HepG2 (cell line): ENCODE measurements around the gene ALOX15. TPM values are rescaled to one million over a fixed set of nuclear protein-coding genes. Genes with fewer than 3 reads are reported as not detected.
"Not testable (repeated sequence)": the region's sequence is repeated elsewhere in the genome, so short reads cannot be mapped to it uniquely, and the experiment has no call there.

Source experiments
- ATAC-seq: fragments of 200-7000 bp; cut with Tn5 transposase; 3 replicates; pipeline ENCODE4 v1.9.1; 2020; ENCODE audit warnings: mild to moderate bottlenecking, moderate library complexity
- BruUV-seq: library from RNA; stranded (reverse); fragments of 400-500 nt; replicated peaks from 2 replicates; lab custom pipeline; 2021; lab: Mats Ljungman, UMichigan
- CTCF ChIA-PET: fragments of 300-600 bp; formaldehyde crosslinking; extraction: SDS; loops from one replicate; lab custom pipeline; 2021; ENCODE audit warnings: low total read pairs, inconsistent platforms, low intra/inter-chr PET ratio; lab: Yijun Ruan, JAX
- POLR2A ChIA-PET: fragments of 350-600 bp; sonication (Branson Sonifier 250); formaldehyde crosslinking; loops from one replicate; lab custom pipeline; 2020; ENCODE audit warnings: antibody characterized with exemption, inconsistent platforms; lab: Yijun Ruan, JAX
- DNase-seq: peaks from one replicate; pipeline ENCODE4 v3.0.0-alpha.2; 2015; ENCODE audit warnings: low spot score
- FAIRE-seq: peaks from 3 replicates; lab custom pipeline; 2011; peaks lifted over from hg19 to GRCh38; lab: Jason Lieb, UNC
- H2AFZ ChIP-seq: one replicate; pipeline ENCODE4 v1.6.1; 2011; ENCODE audit warnings: low read length, inconsistent platforms
- H3K27ac ChIP-seq: fragments of 300-600 bp; 3 replicates; pipeline ENCODE4 v1.8.0; 2011; ENCODE audit warnings: mixed run types, mild to moderate bottlenecking, mixed read lengths, low read length, inconsistent platforms; ENCODE audit not compliant: insufficient read depth; ENCODE audit errors: extremely low read length
- H3K27me3 ChIP-seq, 2 experiments: fragments of 200-600 bp in 1 of 2; 2 replicates in 1 of 2; 3 replicates in 1 of 2; pipeline versions ENCODE4 v1.6.0 to v1.8.0; 2011; ENCODE audit warnings: low read length in 2 of 2, mild to moderate bottlenecking in 2 of 2, moderate library complexity in 2 of 2, inconsistent platforms in 1 of 2; ENCODE audit not compliant: insufficient read depth in 2 of 2, control insufficient read depth in 1 of 2
- H3K36me3 ChIP-seq, 2 experiments: fragments of 200-600 bp in 1 of 2; replicated peaks in 1 of 2; 2 replicates in 1 of 2; 3 replicates in 1 of 2; pipeline versions ENCODE4 v1.5.1 to v1.8.0; 2011; ENCODE audit warnings: low read length in 2 of 2, inconsistent platforms in 1 of 2; ENCODE audit not compliant: insufficient read depth in 2 of 2, control insufficient read depth in 1 of 2
- H3K4me1 ChIP-seq: 2 replicates; pipeline ENCODE4 v1.5.1; 2012; ENCODE audit warnings: low read length, inconsistent platforms; ENCODE audit not compliant: insufficient read depth
- H3K4me2 ChIP-seq: 2 replicates; pipeline ENCODE4 v1.6.0; 2011; ENCODE audit warnings: low read depth, low read length, inconsistent platforms
- H3K4me3 ChIP-seq, 3 experiments: fragments of 200-600 bp in 1 of 3; sonication (generic), shearing (Covaris generic) in 1 of 3; replicated peaks in 1 of 3; 2 replicates each; pipeline ENCODE4 v1.5.1; 2011 to 2016; ENCODE audit warnings: low read length in 3 of 3, inconsistent platforms in 2 of 3, low read depth in 2 of 3, mild to moderate bottlenecking in 2 of 3, control low read depth in 1 of 3, mixed read lengths in 1 of 3; ENCODE audit not compliant: insufficient read depth in 1 of 3
- H3K79me2 ChIP-seq: one replicate; pipeline ENCODE4 v1.6.1; 2011; ENCODE audit warnings: low read length, inconsistent platforms; ENCODE audit not compliant: insufficient read depth
- H3K9ac ChIP-seq: 2 replicates; pipeline ENCODE4 v1.6.0; 2011; ENCODE audit warnings: mild to moderate bottlenecking, low read depth, low read length, inconsistent platforms; ENCODE audit not compliant: insufficient read depth
- H3K9me3 ChIP-seq: 2 replicates; pipeline ENCODE4 v1.5.1; 2012; ENCODE audit warnings: mild to moderate bottlenecking, low read length
- H4K20me1 ChIP-seq: 2 replicates; pipeline ENCODE4 v1.6.0; 2011; ENCODE audit warnings: inconsistent platforms, mild to moderate bottlenecking, low read length, moderate library complexity; ENCODE audit not compliant: insufficient read depth
- CTCF ChIP-seq: sonication (generic); formaldehyde crosslinking; IDR thresholded peaks from 2 replicates; pipeline ENCODE4 v1.5.0; 2020; ENCODE audit warnings: mild to moderate bottlenecking, missing genetic modification reagents, moderate library complexity
- STAG1 ChIP-seq: sonication (generic); formaldehyde crosslinking; IDR thresholded peaks from 2 replicates; pipeline ENCODE4 v1.4.0; 2020; ENCODE audit warnings: missing genetic modification reagents
- WGBS: methylation state at CpG from one replicate; pipeline ENCODE4 v1.1.6; 2017; ENCODE audit warnings: low lambda C conversion rate; 5-methylcytosine and 5-hydroxymethylcytosine counted together
- in situ Hi-C: cut with HindIII; loops from 2 replicates; pipeline ENCODE4 v1.10.0; 2017; ENCODE audit warnings: low pct_unique_long_range_greater_than_20kb; ENCODE audit not compliant: extremely low pct_ligation_motif_present
- intact Hi-C: fragments of 100-400 bp; cut with micrococcal nuclease; formaldehyde crosslinking; loops from one replicate; pipeline ENCODE4 v1.10.0; 2022; ENCODE audit not compliant: unreplicated experiment
- polyA plus RNA-seq, 8 experiments: library from polyadenylated mRNA; depleted of rRNA in 3 of 8; stranded (reverse) in 7 of 8; unstranded in 1 of 8; fragments of >200 nt; fragmentation: Illumina TruSeq in 4 of 8; extraction: Trizol in 4 of 8; gene quantifications; 2 replicates each; pipeline versions ENCODE4 v1.2.1 to v1.2.3, GENCODE V29; 2011 to 2016; ENCODE audit warnings: low read depth in 4 of 8, missing spikeins in 1 of 8, mixed read lengths in 1 of 8; ENCODE audit not compliant: insufficient read depth in 1 of 8
- total RNA-seq, 5 experiments: library from RNA; depleted of rRNA; stranded (reverse); fragments of >200 nt; fragmentation: Illumina TruSeq; extraction: Trizol; gene quantifications; 2 replicates each; pipeline ENCODE4 v1.2.3, GENCODE V29; 2016; ENCODE audit warnings: low read depth in 1 of 5

Gene ALOX15
- total and polyA plus RNA-seq, 2 of the 13 experiments (the other 11 are each of a cell fraction or from before 2014, with no cell fraction given): 0.04 TPM; not detected in 1

GRCh38 chr17:4640569-4641188 is 799 bp downstream of the ALOX15 start:
- POLR2A ChIA-PET, intact Hi-C loops, H3K4me3 ChIP-seq, in situ Hi-C loops, H2AFZ ChIP-seq, H3K36me3 ChIP-seq, H3K9me3 ChIP-seq, H4K20me1 ChIP-seq, FAIRE-seq, H3K9ac ChIP-seq, BruUV-seq, DNase-seq, H3K79me2 ChIP-seq, CTCF ChIA-PET, ATAC-seq, H3K4me2 ChIP-seq, H3K27ac ChIP-seq: not testable (repeated sequence)
- Histone ChIP-seq H3K4me1 (peaks cover 24% of the 10 kb centered on the region), H3K27me3 (peaks cover 16 to 49% of the 10 kb centered on the region in 2 experiments)
- WGBS: 50% methylated on average over 39 of the region's 39 CpGs

- CTCF ChIA-PET, H4K20me1 ChIP-seq, H3K79me2 ChIP-seq, in situ Hi-C loops, H3K27ac ChIP-seq, H3K9me3 ChIP-seq, DNase-seq, FAIRE-seq, BruUV-seq, H2AFZ ChIP-seq, H3K36me3 ChIP-seq, H3K9ac ChIP-seq, POLR2A ChIA-PET, H3K4me3 ChIP-seq, H3K4me2 ChIP-seq, intact Hi-C loops: not testable (repeated sequence)
- 66% methylated on average over 15 of the region's 56 CpGs for WGBS
- TF ChIP-seq STAG1 (CRISPR knock-in tag) (peak; percentile 14; the same call in 1 of the 2 replicates), CTCF (CRISPR knock-in tag) (peak; percentile 26)
- ATAC-seq: peak; percentile 58
- H3K27me3 ChIP-seq: peaks cover 17 to 51% of the 10 kb centered on the region in 2 experiments
- peaks cover 24% of the 10 kb centered on the region for H3K4me1 ChIP-seq
These were observed 2.0 kb downstream of the ALOX15 start for GRCh38 chr17:4639301-4640059.

GRCh38 chr17:4638766-4639165 is 2.7 kb downstream of the ALOX15 start:
- H3K9me3 ChIP-seq, H3K4me3 ChIP-seq, ATAC-seq, H3K4me2 ChIP-seq, DNase-seq, H3K36me3 ChIP-seq, in situ Hi-C loops, CTCF ChIA-PET, H3K27ac ChIP-seq, H2AFZ ChIP-seq, intact Hi-C loops, H3K79me2 ChIP-seq, POLR2A ChIA-PET, H4K20me1 ChIP-seq, FAIRE-seq, BruUV-seq, H3K9ac ChIP-seq: not testable (repeated sequence)
- peaks cover 24% of the 10 kb centered on the region for H3K4me1 ChIP-seq
- H3K27me3 ChIP-seq: peaks cover 17 to 51% of the 10 kb centered on the region in 2 experiments
- 65% methylated on average over 8 of the region's 8 CpGs for whole genome bisulfite sequencing
